MM.1S (cell line): ENCODE data around the gene TRMT44.
"Not testable (repeated sequence)": the region's sequence is repeated elsewhere in the genome, so short reads cannot be mapped to it uniquely, and the experiment has no call there.

Experiments used
- DNase-seq: peaks from one replicate; pipeline ENCODE4 v3.0.0-alpha.2; 2015
- H2AFZ ChIP-seq: fragments of 300-600 bp; sonication (generic); 2 replicates; pipeline ENCODE4 v1.6.0; 2016; ENCODE audit warnings: antibody characterized with exemption, low read length
- H3F3A ChIP-seq: fragments of 300-600 bp; sonication (generic); 2 replicates; pipeline ENCODE4 v1.6.1; 2016; ENCODE audit warnings: mild to moderate bottlenecking, antibody characterized with exemption, low read length, moderate library complexity, mixed read lengths; ENCODE audit not compliant: insufficient read depth
- H3K27ac ChIP-seq: fragments of 300-600 bp; sonication (generic); 2 replicates; pipeline ENCODE4 v1.5.1; 2016; ENCODE audit warnings: mild to moderate bottlenecking, low read length
- H3K27me3 ChIP-seq: fragments of 300-600 bp; sonication (generic); replicated peaks from 2 replicates; pipeline ENCODE4 v1.6.0; 2016; ENCODE audit warnings: low read length; ENCODE audit not compliant: insufficient read depth
- H3K36me3 ChIP-seq: fragments of 300-600 bp; sonication (generic); replicated peaks from 2 replicates; pipeline ENCODE4 v1.6.1; 2016; ENCODE audit warnings: mild to moderate bottlenecking, low read length, mixed read lengths; ENCODE audit not compliant: insufficient read depth
- H3K4me1 ChIP-seq: fragments of 300-600 bp; sonication (generic); 2 replicates; pipeline ENCODE4 v1.6.1; 2016; ENCODE audit warnings: low read length, mixed read lengths
- H3K4me2 ChIP-seq: fragments of 300-600 bp; sonication (generic); 2 replicates; pipeline ENCODE4 v1.6.0; 2016; ENCODE audit warnings: low read depth, low read length
- H3K4me3 ChIP-seq: fragments of 300-600 bp; sonication (generic); 2 replicates; pipeline ENCODE4 v1.5.1; 2016; ENCODE audit warnings: low read length, mixed read lengths
- H3K79me2 ChIP-seq: fragments of 300-600 bp; sonication (generic); 2 replicates; pipeline ENCODE4 v1.6.1; 2016; ENCODE audit warnings: mixed run types, low read length, mixed read lengths
- H3K9ac ChIP-seq: fragments of 300-600 bp; sonication (generic); 2 replicates; pipeline ENCODE4 v1.6.1; 2016; ENCODE audit warnings: low read length, mixed read lengths
- H3K9me2 ChIP-seq: fragments of 300-600 bp; sonication (generic); replicated peaks from 2 replicates; pipeline ENCODE4 v1.6.1; 2016; ENCODE audit warnings: mild to moderate bottlenecking, low read length, mixed read lengths; ENCODE audit not compliant: insufficient read depth
- H3K9me3 ChIP-seq: fragments of 300-600 bp; sonication (generic); replicated peaks from 2 replicates; pipeline ENCODE4 v1.6.1; 2016; ENCODE audit warnings: mild to moderate bottlenecking, low read length, mixed read lengths; ENCODE audit not compliant: insufficient read depth
- H4K20me1 ChIP-seq: fragments of 300-600 bp; sonication (generic); 2 replicates; pipeline ENCODE4 v1.6.1; 2016; ENCODE audit warnings: mild to moderate bottlenecking, low read length, moderate library complexity, mixed read lengths; ENCODE audit not compliant: insufficient read depth
- CTCF ChIP-seq: fragments of 300-600 bp; sonication (generic); IDR thresholded peaks from 2 replicates; pipeline ENCODE4 v1.5.1; 2016; ENCODE audit warnings: antibody characterized with exemption, low read length, mixed read lengths
- EZH2 ChIP-seq: fragments of 300-600 bp; sonication (generic); optimal IDR thresholded peaks from 2 replicates; pipeline ENCODE3; 2017; ENCODE audit warnings: low read depth, mild to moderate bottlenecking, antibody characterized with exemption, low read length, mixed read lengths
- EZH2phosphoT487 ChIP-seq: fragments of 300-600 bp; sonication (generic); IDR thresholded peaks from 2 replicates; pipeline ENCODE4 v1.6.1; 2018; ENCODE audit warnings: antibody characterized with exemption, low read length

Gene TRMT44

GRCh38 chr4:8414377-8414776 is 26.2 kb upstream of the TRMT44 start:
- Histone ChIP-seq H3K4me2 (no peak overlapping the region), H3K9ac (no peak overlapping the region), H3K27ac (no peak overlapping the region)

GRCh38 chr4:8417071-8417614 is 23.4 kb upstream of the TRMT44 start:
- H3F3A ChIP-seq = no peaks in the 10 kb centered on the region
- H2AFZ ChIP-seq = no peak overlapping the region
- TF ChIP-seq EZH2phosphoT487 = no peak
- TF ChIP-seq CTCF = no peak
- no peak for TF ChIP-seq EZH2

More at GRCh38 chr4:8414377-8414776, 26.2 kb upstream of the TRMT44 start:
- Histone ChIP-seq H3K4me3 (no peak overlapping the region), H4K20me1 (no peaks in the 10 kb centered on the region), H3K27me3 (no peaks in the 10 kb centered on the region), H3K9me2 (no peaks in the 10 kb centered on the region), H3K4me1 (no peaks in the 10 kb centered on the region), H3F3A (no peaks in the 10 kb centered on the region), H3K9me3 (no peaks in the 10 kb centered on the region), H2AFZ (no peak overlapping the region), H3K36me3 (no peaks in the 10 kb centered on the region), H3K79me2 (no peaks in the 10 kb centered on the region)
- TF ChIP-seq EZH2phosphoT487 (no peak), CTCF (no peak), EZH2 (no peak)
- no peak for DNase-seq

GRCh38 chr4:8419222-8420041 is 21.1 kb upstream of the TRMT44 start:
- Histone ChIP-seq H3K9me2 (no peaks in the 10 kb centered on the region), H3K36me3 (no peaks in the 10 kb centered on the region), H3K27me3 (no peaks in the 10 kb centered on the region), H3K4me1 (no peaks in the 10 kb centered on the region), H2AFZ (no peak overlapping the region), H3K79me2 (no peaks in the 10 kb centered on the region), H4K20me1 (no peaks in the 10 kb centered on the region), H3K4me2 (no peak overlapping the region), H3K9ac (no peak overlapping the region), H3K27ac (no peak overlapping the region), H3F3A (no peaks in the 10 kb centered on the region), H3K4me3 (no peak overlapping the region), H3K9me3 (no peaks in the 10 kb centered on the region)
- no peak for DNase-seq
- TF ChIP-seq EZH2 (no peak), CTCF (no peak), EZH2phosphoT487 (no peak)

More at GRCh38 chr4:8417071-8417614, 23.4 kb upstream of the TRMT44 start:
- no peaks in the 10 kb centered on the region for H3K9me3 ChIP-seq
- no peak overlapping the region for H3K4me2 ChIP-seq
- no peaks in the 10 kb centered on the region for H3K79me2 ChIP-seq
- no peak for DNase-seq
- H3K27ac ChIP-seq = no peak overlapping the region
- no peaks in the 10 kb centered on the region for H3K36me3 ChIP-seq
- no peaks in the 10 kb centered on the region for H4K20me1 ChIP-seq
- H3K9ac ChIP-seq = no peak overlapping the region
- H3K9me2 ChIP-seq = no peaks in the 10 kb centered on the region
- H3K4me3 ChIP-seq = no peak overlapping the region
- H3K4me1 ChIP-seq = no peaks in the 10 kb centered on the region
- no peaks in the 10 kb centered on the region for H3K27me3 ChIP-seq

- H3K36me3 ChIP-seq, H3K27ac ChIP-seq, H3K4me1 ChIP-seq, H3K4me3 ChIP-seq, H3K79me2 ChIP-seq, H3K4me2 ChIP-seq, H4K20me1 ChIP-seq, H3F3A ChIP-seq, H3K27me3 ChIP-seq, H2AFZ ChIP-seq, H3K9me3 ChIP-seq, H3K9me2 ChIP-seq, H3K9ac ChIP-seq, DNase-seq: not testable (repeated sequence)
Measured at GRCh38 chr4:8420151-8420550, 20.4 kb upstream of the TRMT44 start.
